ENCODE data around the gene CLK4.
A peak's percentile ranks its signal among the peaks of the same experiment; 100 is the strongest.

Gene CLK4

DNA sequence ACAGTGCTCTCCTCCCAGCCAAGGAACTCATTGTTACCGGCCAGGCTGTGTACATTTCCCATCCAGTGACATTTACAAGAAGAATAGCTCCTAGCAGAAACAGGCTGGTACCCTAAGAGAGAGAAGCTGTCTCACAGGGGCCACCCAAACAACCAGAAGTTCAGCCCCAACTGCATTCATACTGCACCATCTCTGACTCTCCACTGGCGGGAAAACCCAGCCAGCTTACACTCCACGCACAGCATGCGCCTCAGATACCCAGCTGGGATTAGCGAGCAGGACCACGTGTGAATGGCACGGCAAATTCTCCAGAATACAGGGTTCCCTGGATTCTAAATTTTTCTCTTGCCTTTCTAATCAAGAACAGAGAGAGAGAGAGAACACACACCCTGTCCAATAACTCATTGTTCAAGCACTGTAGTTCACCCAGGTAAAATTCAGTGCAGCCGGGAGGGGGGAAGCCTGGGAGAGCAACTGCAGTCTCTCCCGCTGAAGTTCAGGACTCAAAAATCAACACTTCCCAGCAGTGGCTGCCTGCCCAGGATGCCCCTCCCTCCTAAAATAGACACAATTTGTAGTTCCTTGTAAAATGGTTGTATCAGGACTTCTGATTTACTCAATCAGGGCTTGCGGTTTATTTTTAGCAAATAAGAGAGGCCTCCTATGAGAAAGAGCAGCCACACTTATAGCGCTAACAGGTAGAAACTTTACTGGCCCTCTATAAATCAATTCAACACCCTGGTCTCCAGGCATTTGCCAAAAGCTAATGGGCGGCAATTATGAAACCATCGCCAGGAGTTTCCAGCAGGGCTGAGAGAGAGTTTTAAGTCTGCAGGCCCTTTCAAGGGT is 38.9 kb downstream of the CLK4 start:
- no peak for DNase-seq
- ATAC-seq: no peak

- DNase-seq (no peak), ATAC-seq (no peak)
Measured at GRCh38 chr5:178586396-178586795, 40.5 kb downstream of the CLK4 start.

GRCh38 chr5:178585421-178585820 is 41.4 kb downstream of the CLK4 start:
- ATAC-seq: peak; percentile 68
- DNase-seq: peak; percentile 24

- ATAC-seq (no peak), DNase-seq (no peak)
Measured at GRCh38 chr5:178583279-178583678, 43.6 kb downstream of the CLK4 start.

DNA sequence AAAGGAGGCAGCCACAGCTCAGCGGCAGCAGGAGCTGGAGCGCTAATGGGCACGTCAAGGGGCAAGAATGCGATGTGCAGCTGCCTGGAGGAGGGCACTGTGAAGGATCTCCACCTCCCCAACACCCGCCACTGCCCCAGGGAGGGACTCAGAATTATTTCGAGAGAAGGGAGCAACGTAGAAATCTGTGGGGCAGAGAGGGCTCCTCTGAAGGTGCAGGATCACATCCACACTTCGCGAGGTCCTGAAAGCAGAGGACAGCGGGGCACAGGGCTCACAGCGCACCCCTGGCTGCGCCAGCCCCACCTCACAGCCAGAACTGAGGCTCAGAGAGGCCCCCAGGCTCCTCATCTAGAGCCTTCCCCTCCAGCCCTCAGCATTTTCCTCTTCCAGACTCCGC is 44.6 kb downstream of the CLK4 start:
- DNase-seq (no peak), ATAC-seq (no peak)

DNA sequence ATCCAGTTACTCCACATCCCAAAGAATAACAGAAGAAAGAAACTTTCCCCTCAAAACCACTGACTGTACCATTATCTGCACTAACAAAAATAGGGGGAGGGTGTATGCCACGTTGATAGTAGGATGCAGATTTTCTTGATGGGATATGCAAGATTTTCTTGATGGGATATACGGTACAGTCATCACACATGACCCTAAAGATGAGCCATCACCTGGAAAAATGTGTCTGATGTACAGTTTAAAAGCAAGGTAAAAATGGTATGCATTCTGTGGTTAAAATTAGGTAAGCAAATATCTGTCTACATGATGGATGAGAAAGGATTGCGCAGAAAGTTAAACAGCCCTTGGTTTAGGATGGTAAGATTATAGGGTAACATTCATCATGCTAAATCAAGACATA is 45.2 kb downstream of the CLK4 start:
- DNase-seq: no peak
- no peak for ATAC-seq

DNA sequence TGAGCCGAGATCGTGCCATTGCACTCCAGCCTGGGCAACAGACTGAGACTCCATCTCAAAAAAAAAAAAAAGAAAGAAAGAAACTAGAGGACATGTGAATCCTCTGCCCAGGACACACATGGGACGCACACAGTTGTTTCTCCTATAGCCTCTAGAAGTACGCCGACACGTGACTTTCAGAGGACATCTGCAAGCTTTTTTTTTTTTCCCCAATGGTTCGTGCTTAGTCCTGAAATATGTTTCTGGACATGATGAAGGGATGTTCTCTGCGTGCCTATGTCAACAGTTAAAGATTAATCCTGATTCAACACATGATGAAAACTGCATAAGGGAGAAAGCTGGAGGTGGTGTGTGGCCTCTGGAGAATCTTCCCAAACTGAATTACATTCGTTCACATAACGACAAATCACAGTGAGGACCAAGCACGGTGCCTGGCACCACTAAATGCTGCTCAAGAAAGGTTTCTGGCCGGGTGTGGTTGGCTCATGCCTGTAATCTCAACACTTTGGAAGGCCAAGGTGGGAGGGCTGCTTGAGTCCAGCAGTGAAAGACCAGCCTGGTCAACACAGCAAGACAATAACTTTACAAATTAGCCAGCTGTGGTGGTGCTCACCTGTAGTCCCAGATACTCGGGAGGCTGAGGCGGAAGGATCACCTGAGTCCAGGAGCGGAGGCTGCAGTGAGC is 46.4 kb downstream of the CLK4 start:
- ATAC-seq: no peak

DNA sequence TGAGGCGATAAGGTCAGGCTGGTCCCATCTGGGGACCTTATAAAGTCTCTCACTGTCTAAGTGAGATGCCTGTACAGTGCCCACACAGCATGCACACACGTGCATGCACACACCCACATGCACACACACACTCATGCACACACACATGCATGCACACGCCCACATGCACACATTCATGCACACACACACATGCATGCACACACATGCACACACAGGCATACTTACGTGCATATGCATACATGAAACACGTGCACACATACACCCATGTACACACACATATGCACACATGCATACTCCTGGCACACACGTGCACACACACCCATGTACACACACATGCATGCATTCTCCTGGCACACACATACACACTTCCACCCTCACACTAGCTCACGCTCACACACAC is 48.9 kb downstream of the CLK4 start:
- ATAC-seq: no peak
- DNase-seq: no peak

More for the DNA sequence above, 46.4 kb downstream of the CLK4 start:
- no peak for DNase-seq

DNA sequence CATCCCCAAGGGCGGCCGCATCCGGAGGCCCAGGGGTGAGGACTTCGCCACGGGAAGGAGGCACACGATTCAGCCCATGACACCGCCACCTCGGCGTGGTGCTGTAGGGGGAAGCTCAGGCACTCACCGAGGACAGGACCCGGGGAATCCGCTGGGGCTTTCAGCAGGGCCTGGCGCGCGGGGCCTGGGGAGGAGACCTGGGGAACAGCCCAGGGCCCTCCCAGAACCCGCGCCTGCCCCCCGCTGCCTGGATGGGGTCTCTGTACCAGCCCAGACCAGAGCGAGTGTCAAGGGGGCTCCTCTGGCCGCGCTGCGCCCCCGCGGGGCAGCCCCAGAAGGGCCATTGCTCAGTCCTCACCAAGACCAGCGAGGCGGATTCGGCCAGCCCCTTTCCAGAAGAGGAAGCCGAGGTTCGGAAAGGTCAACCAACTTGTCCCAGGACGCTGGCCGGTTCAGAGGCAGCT is 49.4 kb downstream of the CLK4 start:
- ATAC-seq: no peak
- no peak for DNase-seq

- ATAC-seq (no peak), DNase-seq (no peak)
Measured at GRCh38 chr5:178576591-178577351, 50.1 kb downstream of the CLK4 start.

DNA sequence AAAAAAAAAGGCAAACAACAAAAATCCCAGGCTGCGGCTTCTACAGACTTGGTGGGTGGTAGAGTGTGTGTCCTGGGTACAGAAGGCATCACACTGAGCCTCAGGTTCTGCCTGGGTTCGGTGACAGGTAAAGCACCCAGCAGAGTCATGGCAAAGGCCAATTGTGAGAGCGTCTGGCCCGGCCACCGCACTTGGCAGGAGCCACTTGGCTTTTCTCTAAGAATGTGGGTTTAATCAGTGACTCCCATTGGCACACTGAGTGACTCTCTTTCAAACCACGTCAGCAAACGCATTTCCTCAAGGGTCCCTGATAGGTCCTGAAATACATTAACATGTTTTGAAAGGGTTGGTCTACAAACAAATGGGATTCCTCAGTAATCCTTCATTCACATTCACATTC is 53.6 kb downstream of the CLK4 start:
- no peak for ATAC-seq

GRCh38 chr5:178572617-178573016 is 54.2 kb downstream of the CLK4 start:
- ATAC-seq (no peak), DNase-seq (no peak)

More for the DNA sequence above, 53.6 kb downstream of the CLK4 start:
- DNase-seq: no peak

GRCh38 chr5:178569485-178569884 is 57.4 kb downstream of the CLK4 start:
- ATAC-seq (no peak), DNase-seq (no peak)

GRCh38 chr5:178564811-178565550 is 61.9 kb downstream of the CLK4 start:
- no peak for ATAC-seq

GRCh38 chr5:178564397-178564796 is 62.5 kb downstream of the CLK4 start:
- ATAC-seq (no peak), DNase-seq (no peak)

More at GRCh38 chr5:178564811-178565550, 61.9 kb downstream of the CLK4 start:
- no peak for DNase-seq

DNA sequence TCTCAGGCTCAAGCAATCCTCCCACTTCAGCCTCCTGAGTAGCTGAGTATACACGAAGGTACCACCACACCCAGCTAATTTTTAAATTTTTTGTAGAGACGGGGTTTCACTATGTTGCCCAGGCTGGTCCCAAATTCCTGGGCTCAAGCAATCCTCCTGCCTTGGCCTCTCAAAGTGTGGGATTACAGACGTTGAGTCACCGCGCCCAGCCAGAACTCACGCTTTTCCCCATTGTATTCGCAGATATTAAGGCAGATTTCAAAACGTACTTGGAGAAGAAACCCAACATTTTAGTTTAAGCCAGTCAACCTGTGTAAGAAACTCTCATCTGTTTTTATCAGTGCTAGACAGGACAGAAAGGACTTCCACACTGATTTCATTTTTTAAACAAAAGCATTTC is 63.2 kb downstream of the CLK4 start:
- no peak for ATAC-seq
- no peak for DNase-seq

GRCh38 chr5:178561746-178562264 is 65.0 kb downstream of the CLK4 start:
- DNase-seq: no peak
- no peak for ATAC-seq

- DNase-seq: no peak
- no peak for ATAC-seq
Measured at GRCh38 chr5:178560911-178561310, 65.9 kb downstream of the CLK4 start.

GRCh38 chr5:178557416-178557815 is 69.4 kb downstream of the CLK4 start:
- DNase-seq: no peak
- no peak for ATAC-seq

- ATAC-seq (no peak), DNase-seq (no peak)
Measured at GRCh38 chr5:178555771-178556211, 71.1 kb downstream of the CLK4 start.

- DNase-seq: no peak
Measured at GRCh38 chr5:178555005-178555404, 71.8 kb downstream of the CLK4 start.

GRCh38 chr5:178554311-178554710 is 72.5 kb downstream of the CLK4 start:
- DNase-seq (no peak), ATAC-seq (no peak)

More at GRCh38 chr5:178555005-178555404, 71.8 kb downstream of the CLK4 start:
- ATAC-seq: no peak
